Endothelial cell of hepatic sinusoid (primary cell): ENCODE measurements around the gene SLC8A1.

Experiments used
- in situ Hi-C: cut with HindIII; loops from 2 replicates; pipeline ENCODE4 v1.10.0; 2017; ENCODE audit warnings: low sequenced_read_pairs

The SLC8A1 gene

GRCh38 chr2:40430776-40431599 is 20.9 kb downstream of the SLC8A1 start:
- in situ Hi-C loops = no loop called here

GRCh38 chr2:40428439-40428838 is 23.5 kb downstream of the SLC8A1 start:
- in situ Hi-C loops = no loop called here

- in situ Hi-C loops = no loop called here
Observed at GRCh38 chr2:40421631-40422297, 30.1 kb downstream of the SLC8A1 start.

GRCh38 chr2:40420478-40420877 is 31.4 kb downstream of the SLC8A1 start:
- in situ Hi-C loops = no loop called here

- in situ Hi-C loops = no loop called here
Observed at GRCh38 chr2:40419364-40419762, 32.5 kb downstream of the SLC8A1 start.

DNA sequence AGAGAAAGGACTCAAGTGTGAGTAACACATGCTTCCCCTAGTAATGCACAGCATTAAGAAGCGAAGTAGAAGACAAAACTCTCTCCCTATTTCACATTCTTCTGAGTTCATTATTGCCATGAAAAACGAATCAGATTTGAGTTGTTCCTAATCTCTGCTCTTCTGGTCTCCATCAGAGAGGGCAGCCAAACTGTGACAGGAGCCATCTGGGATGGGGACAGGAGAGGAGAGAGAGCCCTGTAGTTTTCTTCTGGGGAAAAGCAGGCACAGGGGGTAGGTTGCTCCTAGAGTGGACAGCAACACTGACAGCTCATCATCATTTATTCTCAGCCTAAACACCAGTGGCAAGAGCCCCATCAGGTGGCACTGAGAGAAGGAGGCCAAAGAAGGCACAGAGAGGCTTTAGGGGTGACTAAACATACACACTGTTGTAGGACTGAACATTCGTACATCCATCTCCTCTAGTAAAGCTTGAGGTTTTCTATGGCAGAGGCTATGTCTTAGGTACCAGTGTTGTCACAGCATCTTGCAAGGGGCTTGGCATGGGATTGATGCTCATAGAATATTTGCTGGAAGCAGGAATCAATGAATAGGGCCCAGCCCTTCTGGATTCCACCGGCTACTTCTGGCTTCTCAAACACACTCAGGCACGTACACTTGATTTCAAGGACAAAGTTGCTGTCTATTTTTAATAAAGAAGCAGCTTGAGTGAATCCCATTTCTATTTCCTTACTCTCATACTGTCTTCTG is 33.1 kb downstream of the SLC8A1 start:
- in situ Hi-C loops = no loop called here

DNA sequence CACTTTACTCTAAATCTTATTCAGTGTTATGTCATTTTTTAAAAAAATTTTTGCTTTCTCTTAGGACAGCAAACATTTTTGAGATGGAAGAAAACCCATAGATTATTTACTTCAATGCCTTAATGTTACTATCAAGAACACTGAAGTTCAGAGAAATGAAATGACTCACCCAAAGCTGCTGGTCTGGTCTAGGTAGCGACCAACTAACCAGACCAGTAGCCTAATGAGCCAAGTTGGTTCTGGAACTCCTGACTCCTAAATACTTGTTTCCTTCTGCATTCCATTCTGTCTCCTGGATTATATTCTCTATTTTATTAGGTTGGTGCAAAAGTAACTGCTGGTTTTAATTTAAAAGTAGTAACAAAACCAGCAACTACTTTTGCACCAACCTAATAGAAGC is 35.4 kb downstream of the SLC8A1 start:
- in situ Hi-C loops = no loop called here

DNA sequence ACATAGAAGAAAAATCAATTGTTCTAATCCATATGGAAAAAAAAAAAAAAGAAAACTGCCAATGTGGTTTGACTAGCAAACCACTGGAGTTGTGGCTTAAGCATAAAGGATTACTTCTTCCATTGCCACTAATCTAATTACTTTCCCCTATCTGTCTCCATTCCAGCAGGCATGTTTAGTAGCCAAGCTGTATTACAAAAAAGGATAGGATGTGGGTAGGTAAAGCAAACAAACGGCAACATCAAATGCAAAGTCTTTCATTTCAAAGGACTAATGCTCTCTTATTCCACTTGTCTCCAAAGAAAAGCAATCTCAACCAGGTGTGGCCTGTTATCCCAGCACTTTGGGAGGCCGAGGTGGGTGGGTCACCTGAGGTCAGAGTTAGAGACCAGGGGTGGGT is 36.5 kb downstream of the SLC8A1 start:
- in situ Hi-C loops = no loop called here

GRCh38 chr2:40412456-40412855 is 39.4 kb downstream of the SLC8A1 start:
- in situ Hi-C loops = no loop called here

- in situ Hi-C loops = no loop called here
Observed at GRCh38 chr2:40410695-40411094, 41.2 kb downstream of the SLC8A1 start.

GRCh38 chr2:40409734-40410133 is 42.2 kb downstream of the SLC8A1 start:
- in situ Hi-C loops = no loop called here

DNA sequence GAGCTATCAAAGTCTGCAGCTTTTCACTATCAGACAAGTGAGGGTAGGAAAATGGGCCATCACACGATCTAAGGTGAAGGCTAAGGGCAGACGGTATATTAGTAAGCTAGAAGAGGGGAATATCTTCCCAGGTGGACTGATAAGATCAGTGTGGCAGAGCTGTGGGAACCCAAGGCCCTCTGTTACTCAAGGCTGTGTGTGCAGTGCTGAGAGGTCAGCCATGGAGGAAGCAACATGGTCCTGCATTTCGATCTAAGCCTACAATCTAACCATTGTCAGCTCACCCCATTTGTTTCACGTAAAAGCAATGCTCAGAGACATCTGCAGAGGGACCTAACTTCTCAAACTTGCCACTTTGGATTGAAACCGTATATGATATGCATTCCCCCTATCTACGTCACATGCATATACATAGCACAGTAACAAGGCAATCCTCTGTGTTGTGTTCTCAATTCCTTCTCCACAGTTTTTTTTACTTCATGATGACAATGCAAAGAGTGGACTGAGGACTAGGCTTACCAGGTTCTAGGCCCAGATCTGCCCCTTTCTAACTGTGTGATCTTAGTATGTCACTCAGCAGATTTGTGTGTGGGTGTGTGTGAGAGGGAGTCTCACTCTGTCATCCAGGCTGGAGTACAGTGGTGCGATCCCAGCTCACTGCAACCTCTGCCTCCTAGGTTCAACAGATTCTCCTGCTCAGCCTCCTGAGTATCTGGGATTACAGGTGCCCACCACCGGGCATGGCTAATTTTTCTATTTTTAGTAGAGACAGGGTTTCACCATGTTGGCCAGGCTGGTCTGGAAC is 45.2 kb downstream of the SLC8A1 start:
- in situ Hi-C loops = no loop called here

DNA sequence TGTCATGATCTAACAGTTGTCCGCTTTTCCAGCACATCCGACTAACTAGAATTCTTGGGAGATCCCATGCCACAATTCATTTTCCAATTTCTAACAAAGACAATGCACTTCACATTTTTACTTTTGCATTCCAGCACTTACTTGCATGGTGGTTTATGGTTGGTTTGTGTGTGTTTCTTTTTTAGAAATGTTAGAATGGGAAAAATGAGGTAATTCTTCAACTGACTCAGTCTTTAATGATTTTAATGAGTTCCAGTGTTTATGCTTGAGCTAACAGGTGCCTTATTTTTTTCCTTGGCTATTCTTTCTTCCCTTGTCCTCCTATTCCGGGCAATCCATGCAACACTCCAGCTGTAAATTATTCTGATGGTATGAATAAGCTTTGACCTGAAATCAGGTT is 46.4 kb downstream of the SLC8A1 start:
- in situ Hi-C loops = no loop called here

GRCh38 chr2:40404517-40404916 is 47.4 kb downstream of the SLC8A1 start:
- in situ Hi-C loops = no loop called here

- in situ Hi-C loops = no loop called here
Observed at GRCh38 chr2:40403233-40403836, 48.6 kb downstream of the SLC8A1 start.

GRCh38 chr2:40401896-40402295 is 50.0 kb downstream of the SLC8A1 start:
- in situ Hi-C loops = no loop called here

GRCh38 chr2:40400336-40400953 is 51.4 kb downstream of the SLC8A1 start:
- in situ Hi-C loops = no loop called here

DNA sequence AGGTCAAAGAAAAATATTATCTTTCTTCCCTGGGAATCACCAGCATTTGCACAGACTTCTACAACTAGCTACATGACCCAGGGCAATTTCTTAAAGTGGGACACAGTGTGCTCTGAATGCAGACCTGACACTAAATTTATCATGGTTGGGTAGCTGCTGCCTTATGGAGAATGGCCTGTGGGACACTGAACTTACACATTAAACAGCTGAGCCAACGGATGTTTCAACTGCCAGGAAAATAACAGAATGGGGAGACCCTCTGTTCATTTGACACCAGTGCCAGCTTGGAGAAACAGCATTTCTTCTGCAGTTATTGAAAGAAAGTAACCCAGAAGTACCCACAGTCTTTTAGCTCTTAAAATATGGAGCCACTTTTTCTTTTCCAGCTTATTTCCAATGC is 54.1 kb downstream of the SLC8A1 start:
- in situ Hi-C loops = no loop called here

DNA sequence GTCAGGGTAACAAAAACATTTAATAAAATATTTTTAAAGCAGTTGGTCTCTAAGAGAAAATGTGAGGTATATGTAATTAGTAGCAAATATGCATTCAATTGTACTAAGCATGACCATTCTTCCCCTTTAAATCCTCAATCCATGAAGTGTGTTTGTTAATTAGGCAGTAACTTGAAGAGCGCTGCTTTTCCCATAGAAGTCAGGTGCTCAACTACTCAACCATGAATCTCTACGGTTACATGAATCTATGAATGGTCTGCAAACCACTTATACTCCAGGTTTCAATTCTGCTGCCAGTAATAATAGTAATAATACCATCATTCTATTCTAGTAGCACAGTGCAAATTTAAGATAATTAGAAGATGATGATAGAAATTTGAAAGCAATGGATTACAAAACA is 55.8 kb downstream of the SLC8A1 start:
- in situ Hi-C loops = no loop called here
